Measurements from ENCODE around the gene LYPD4.

The LYPD4 gene

DNA sequence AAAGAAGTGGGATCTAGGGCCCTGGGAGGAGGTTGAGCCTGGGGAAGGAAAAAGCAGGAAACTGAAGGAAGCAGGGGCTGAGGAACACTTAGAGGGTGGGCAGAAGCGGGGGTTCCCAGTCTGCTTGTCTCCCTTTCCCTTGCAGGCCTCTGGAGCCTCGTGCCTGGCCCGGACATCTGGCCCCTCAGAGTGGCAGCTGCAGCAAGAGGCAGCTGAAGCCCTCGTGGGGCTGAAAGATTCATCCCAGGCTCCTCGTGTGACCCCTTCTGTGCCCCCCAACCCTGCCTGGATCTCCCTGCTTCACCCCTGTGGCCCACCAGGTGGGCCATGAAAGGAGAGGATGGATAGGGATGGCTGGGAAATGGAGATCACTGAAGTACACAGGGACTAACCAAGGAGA, 5.9 kb upstream of the LYPD4 start:
- no peak for DNase-seq (ENCODE audit: low spot score)

DNA sequence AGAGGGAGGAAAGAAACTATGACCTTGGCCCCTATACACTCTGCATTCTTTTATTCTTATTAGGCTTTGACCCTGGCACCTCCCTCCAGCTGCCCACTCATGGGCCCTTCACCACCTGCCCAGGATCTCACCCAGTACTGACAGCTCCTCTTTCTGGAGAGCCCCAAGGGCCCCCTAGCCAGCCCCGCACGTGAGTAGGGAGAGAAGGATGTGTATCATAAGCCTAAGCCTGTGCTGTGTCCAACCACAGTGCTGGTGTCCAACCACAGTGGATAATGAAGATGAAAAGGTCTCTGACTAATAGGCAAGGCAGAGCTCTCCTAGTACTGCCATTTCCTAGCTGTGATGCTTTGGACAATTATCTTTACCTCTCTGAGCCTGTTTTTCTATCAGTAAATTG, 4.6 kb upstream of the LYPD4 start:
- DNase-seq (ENCODE audit: low spot score), result no peak

- DNase-seq (ENCODE audit: low spot score), result no peak
Observed at GRCh38 chr19:41848666-41849065, 4.2 kb upstream of the LYPD4 start.

DNA sequence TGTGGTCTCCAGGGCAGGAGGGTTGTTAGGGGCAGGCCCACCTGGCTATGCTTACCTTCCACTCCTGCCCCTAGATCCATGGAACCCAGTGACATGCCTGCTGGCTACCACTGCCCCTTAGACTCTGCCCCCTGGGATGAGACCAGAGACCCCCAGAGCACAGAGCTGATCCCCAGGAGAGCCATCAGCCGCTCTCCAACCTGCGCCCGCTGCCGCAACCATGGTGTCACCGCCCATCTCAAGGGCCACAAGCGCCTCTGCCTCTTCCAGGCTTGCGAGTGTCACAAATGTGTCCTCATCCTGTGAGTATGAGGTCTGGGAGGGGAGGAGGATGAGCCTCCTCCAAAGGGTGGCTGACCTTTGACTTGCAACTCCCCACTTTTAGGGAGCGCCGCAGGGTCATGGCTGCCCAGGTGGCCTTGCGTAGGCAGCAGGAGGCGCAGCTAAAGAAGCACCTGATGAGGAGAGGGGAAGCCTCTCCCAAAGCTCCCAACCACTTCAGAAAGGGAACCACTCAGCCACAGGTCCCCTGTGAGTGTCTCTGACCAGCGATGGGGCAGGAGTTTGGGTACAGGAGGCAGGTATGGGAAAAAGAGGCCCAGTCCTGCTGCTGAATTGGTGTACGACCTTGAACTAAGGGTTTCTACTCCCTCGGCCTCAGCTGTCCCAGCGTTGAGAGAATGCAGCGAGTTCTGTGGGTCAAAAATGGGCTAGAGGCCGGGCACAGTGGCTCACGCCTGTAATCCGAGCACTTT, 3.0 kb upstream of the LYPD4 start:
- DNase-seq (ENCODE audit: low spot score), result no peak

GRCh38 chr19:41845051-41845590, 638 bp upstream of the LYPD4 start:
- DNase-seq (ENCODE audit: low spot score), result no peak

GRCh38 chr19:41845001-41845050, 343 bp upstream of the LYPD4 start, which contains the start of gene DMRTC2:
TSS of gene DMRTC2 (plus strand) at chr19:41845042. CDS start at chr19:41847429, 2,387 bp downstream.
- DNase-seq (ENCODE audit: low spot score), result no peak

DNA sequence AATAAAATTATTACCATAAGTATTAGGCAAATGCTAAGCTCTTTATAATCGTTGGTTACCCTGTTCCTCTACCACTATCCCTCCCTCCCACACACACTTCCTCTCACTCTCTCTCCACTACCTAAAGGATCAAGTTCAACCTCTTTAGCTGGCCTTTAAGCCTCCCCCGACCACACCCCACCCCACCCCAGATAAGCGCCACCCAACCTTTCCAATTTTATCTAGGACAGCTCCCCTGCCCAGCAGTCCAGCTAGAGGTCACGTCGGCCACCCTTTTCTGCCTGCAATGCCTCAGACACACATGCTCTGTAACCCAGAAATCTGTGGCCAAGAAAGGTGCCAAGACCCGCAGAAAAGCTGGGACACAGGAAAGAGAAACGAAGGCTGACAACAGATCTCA, 1.1 kb downstream of the LYPD4 start:
- DNase-seq (ENCODE audit: low spot score), result no peak

DNA sequence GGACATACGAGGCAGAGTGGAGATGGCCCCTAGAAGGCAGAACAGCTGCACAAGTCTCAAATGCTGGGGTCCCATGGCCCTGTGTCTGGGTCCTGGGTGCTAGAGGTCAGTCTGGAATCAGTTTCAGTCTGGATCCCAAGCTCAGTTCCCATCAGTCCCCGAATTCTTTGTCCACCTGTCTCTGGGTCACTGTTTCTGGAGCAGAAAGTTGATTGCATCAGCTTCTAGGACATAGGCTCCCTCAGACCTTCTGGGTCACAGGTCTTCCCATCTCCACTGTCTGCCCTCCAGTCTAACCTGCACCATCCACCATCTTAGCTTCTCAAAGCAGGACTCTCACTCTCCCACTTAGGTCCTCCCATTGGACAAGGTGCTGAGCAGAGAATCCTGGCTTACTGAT, 5.3 kb downstream of the LYPD4 start:
- no peak for DNase-seq (ENCODE audit: low spot score)

DNA sequence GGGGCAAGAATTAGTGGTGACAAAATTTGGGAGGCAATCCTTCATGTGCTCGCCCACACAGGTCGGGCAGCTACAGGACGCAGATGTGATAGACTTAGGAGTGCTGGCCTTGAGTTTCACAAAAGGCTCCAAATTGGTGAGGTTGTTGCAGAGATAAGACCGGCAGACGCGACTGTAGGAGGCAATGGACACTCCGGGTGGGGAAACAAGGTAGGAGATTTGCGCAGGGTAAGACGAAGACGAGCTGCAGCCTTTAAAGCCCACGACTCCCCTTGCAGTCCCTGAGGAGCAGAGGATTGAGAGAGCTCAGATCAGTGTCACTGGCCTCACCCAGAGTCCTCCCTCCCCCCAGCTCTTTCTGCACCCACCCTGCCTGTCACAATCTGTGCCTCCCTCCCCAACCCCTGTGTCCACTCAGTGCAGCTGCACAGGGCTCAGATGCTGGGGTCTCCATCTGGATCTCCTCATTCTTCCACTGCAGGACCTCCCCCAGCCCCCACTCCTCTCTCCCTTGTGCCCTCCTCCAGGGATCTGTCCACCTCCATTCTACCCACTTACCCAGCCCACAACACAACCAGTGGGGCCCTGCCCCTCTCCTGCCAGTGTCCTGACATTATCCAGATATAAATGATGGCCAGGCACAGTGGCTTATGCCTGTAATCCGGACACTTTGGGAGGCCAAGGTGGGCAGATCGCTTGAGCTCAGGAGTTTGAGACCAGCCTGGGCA, 6.3 kb downstream of the LYPD4 start:
- DNase-seq (ENCODE audit: low spot score), result no peak

DNA sequence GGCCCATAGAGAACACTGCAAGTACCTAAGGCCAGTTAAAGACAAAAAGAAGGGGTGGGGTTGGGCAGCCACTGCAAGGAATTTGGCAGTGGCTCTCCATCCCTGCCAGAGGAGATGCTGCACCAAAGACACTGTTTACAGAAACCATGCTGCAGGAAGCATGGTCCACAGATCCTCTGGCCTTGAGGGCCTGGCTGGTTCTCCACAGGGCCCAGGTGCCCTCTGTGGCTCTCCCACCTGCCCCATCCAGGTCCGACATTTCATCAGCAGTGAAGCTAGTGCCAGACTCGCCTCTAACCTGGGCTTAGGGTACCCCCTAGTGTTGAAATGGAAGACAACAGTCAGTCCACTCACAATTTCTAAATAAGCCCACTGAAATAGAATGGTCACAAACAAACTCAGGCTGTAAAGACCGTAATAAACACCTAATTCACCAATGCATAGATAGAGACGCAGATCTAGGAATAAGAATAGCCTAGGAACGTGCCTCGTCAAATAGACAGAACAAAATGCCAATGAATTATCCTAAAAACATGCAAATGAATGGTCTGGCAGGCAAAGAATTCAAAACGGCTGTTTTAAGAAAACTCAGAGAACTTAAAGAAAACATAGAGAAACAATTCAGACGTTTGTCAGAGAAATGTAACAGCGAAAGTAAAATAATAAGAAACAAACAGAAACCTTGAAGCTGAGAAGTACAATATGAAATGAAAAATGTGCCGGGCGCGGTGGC, 23.3 kb downstream of the LYPD4 start:
- DNase-seq (ENCODE audit: low spot score), result peak; percentile 49

DNA sequence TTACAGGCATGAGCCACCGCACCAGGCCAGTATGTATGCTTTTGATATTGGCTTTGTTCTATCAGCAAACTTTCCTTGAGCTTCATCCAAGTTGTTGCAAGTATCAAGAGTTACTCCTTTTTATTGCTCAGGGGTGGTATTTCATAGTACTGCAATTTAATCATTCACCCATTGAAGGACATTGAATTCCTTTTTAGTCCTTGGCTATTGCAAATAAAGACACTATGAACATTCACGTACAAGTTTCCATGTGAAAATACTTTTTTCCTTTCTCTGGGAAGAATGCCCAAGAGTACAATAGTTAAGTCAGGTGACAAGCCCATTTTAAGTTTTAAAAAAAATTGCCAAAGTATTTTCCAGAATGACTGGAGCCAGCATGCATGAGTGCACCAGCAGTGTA, 27.7 kb downstream of the LYPD4 start:
- no peak for DNase-seq (ENCODE audit: low spot score)

DNA sequence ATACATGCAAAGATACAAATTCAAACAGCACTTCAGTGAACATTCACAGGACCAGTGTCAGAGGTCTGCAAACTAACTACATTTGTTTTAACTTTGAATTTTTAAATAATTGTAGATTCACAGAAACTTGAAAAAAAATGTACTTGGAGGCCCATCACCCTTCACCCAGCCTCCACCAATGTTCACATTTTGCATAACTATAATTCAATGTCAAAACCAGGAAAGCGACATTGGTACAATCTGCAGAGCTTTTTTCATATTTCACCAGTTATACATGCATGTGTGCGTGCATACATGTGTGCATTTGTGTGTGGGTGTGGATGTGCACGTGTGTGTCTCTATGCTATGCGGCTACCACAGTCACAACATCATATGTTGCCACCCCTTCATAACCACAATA, 29.2 kb downstream of the LYPD4 start:
- DNase-seq (ENCODE audit: low spot score), result no peak

DNA sequence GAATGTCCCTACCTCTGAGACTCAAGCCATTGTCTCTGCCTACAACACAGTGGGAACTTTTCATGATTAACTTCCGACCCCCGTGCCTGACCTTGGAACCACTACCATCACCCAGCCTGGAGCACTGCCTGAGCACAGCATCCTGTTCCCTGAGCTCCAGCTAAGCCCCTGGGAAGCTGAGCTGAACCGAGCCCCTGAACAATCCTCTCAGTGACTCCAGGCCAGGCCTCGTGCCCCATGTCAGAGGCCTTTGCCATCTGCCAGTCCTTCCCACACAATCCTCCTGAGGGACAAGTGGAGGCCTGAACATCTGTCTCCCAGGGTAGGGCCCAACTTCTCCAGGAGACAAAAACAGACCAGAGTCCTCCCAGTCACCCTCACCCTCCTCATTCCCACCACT, 30.6 kb downstream of the LYPD4 start:
- DNase-seq (ENCODE audit: low spot score), result no peak

DNA sequence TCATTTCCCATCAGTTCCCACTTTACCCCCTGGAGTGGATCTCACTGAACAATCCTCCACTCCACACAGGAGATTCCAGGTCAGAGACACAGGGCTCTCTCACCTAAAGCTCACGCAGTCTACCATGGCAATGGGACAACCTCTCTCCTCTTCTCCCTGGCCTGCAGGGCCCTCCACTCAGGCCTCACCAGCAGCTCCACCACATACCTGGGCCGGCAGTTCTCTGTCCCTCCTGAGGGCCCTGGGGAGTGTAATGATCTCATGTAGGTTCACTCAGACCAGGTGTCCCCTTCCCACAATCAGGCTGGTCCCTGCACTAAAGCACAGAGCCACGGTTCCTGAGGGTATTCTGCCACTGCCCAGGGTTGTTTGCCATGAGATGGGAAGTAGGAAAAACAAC, 32.5 kb downstream of the LYPD4 start:
- no peak for DNase-seq (ENCODE audit: low spot score)

DNA sequence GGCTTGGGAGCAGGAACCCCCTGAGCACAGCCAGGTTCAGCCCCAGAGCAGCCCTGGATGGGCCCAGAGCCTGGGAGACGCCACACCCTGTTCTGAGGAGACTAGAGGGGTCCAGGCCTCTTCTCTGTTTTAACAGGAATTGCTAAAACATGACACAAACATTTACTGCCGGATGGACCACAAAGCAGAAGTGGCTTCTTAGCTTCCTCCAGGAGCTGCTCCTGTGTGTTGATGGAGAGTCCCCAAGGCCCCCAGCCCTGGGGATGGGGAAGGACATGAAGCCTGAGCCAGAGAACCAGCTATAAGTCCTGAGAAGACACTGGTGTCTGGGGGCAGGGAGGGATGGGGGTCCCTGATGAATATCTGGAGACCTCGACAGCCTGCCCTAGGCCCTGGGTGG, 33.4 kb downstream of the LYPD4 start:
- no peak for DNase-seq (ENCODE audit: low spot score)

DNA sequence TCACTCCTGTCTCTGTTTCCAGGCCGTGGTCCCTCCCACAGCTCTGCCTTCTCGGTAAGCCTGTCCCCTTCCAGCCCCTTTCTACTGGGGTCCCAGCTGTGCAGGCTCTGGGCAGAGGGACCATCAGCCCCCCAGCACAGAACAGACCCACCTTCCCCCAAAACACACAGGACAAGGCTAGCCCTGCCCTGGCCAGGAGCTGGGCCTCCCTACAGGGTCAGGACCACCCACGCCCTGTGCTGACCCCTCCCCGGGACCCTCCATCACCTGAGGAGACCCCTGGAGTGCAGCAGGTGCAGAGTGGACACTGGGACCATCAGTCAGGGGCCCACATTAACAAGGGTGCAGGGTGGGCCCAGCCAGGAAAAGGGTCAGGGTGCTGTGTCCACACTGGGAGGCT, 34.2 kb downstream of the LYPD4 start:
- DNase-seq (ENCODE audit: low spot score), result no peak

GRCh38 chr19:41808663-41809566, 35.6 kb downstream of the LYPD4 start:
- DNase-seq (ENCODE audit: low spot score), result no peak

DNA sequence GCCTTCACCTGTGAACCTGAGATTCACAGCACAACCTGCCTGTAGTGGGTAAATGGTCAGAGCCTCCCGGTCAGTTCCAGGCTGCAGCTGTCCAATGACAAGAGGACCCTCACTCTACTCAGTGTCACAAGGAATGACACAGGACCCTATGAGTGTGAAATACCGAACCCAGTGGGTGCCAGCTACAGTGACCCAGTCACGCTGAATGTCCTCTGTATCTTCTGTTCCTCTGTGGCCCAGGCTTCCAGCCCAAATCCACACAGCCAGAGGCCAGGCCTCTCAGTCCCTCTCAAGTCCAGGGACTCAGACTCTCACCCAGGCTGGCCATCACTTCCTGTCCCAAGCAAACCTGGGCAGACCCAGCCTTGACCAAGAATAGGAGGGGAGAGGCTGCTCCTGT, 37.3 kb downstream of the LYPD4 start:
- no peak for DNase-seq (ENCODE audit: low spot score)

DNA sequence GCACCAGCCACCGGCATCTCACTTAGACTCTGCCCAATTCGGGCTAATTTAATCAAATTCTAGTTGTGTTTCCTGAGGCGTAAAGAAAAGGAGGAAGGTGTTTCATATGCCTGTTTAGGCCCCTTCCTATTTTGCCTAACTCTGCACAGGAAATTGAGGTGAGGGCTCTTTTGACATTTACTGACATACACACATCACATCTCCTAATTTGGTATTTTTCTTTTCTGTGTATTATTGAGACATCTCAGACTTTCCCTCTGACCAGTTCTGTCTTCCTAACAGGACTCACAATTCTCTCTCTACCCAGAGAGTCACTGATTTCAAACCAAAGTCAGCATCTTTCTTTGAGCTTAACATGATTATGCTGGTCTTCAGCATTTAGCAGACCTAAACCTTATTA, 40.1 kb downstream of the LYPD4 start:
- DNase-seq (ENCODE audit: low spot score), result no peak

DNA sequence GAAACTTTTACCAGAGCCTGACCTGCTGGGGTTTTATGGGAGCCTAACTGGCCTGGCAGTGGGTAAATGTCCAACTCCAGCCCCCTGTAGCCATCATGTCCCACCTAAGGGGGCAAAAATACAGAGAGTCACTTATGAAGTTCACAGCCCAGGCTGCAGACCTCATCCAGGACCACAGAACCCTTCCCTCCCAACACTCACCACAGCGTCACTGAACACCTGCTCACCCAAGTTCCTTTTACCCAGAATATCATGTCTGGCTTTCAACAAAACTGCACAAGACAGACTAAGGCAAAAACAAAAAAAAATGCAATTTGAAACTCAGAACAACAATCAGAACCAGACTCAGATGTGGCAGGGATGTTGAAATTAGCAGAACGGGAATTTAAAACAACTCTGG, 41.7 kb downstream of the LYPD4 start:
- no peak for DNase-seq (ENCODE audit: low spot score)

DNA sequence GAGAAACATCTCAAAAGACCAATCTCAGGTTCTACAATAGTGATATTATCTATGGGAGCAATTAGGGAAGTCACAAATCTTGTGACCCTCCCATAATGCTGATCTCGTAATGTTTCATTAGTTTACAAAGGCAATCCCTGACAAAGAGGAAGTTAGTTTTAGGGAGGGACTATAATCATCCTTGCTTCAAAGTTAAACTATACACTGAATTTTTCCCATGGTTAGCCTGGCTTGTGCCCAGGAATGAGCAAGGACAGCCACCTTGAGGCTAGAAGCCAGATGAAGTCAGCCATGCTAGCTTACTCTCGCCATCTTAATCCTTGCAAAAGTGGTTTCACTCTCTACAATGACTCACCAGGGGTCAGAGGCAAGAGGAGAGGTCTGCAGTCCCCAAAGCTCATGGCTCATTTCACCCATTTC, 42.7 kb downstream of the LYPD4 start:
- no peak for DNase-seq (ENCODE audit: low spot score)

- DNase-seq (ENCODE audit: low spot score), result no peak
Observed at GRCh38 chr19:41801031-41801430, 43.5 kb downstream of the LYPD4 start.
